Measurements from ENCODE around the gene MRPS7. TPM values are rescaled to one million over a fixed set of nuclear protein-coding genes. Genes with fewer than 3 reads are reported as not detected.

MRPS7 gene
- total and polyA plus RNA-seq, 10 of the 15 experiments (the other 5 are each of a cell fraction or from before 2014, with no cell fraction given), result 88.4 to 217 (median 109) TPM

DNA sequence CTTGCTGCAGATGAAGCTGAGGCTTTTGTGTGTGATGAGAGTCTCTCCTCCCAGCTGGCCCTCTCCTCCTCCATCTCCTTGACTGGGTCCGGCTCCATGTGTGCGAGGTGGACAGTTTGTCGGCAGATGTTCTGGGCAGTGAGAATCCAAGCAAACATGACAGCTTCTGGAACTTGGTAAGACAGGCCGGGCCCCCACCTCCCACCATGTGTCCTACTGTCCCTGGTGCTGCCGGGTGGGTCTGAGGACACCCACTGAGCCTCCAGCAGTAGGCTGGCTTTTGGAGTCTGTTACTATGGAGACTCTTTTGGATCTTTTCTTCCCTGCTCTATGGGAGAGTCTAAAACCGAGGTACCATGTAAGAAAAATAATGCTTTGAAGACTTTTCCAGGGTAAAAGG lies 43.5 kb upstream of the MRPS7 start:
- H3K4me3 ChIP-seq, result no peak overlapping the region
- POLR2A ChIA-PET, result interaction anchor here (0.6 kb wide), 1 partner anchor 33 kb away, joined by 4 read pairs; no protein-coding TSS in a partner anchor
- H2AFZ ChIP-seq (ENCODE audit: control insufficient read depth, low read depth, low read length), result no peak overlapping the region
- CTCF ChIA-PET, result interaction anchor here (1.3 to 2.0 kb wide), 3 partner anchors 16 to 104 kb away, joined by 3 to 6 read pairs (median 3); no protein-coding TSS in a partner anchor
- no peak for ATAC-seq
- RAD21 ChIA-PET (ENCODE audit: unreplicated experiment), result no interaction called here
- 97% methylated on average over 6 of the region's 6 CpGs for WGBS (ENCODE audit: insufficient coverage, insufficient replicate concordance, low lambda C conversion rate, missing lambda C conversion rate)
- intact Hi-C loops (cut with micrococcal nuclease; ENCODE audit: unreplicated experiment) (no loop called here), in situ Hi-C loops (cut with MboI) (no loop called here)
- peaks cover 11 to 23% of the 10 kb centered on the region in 2 experiments for H3K36me3 ChIP-seq (ENCODE audit: control insufficient read depth in 2 of 2, insufficient read depth in 2 of 2, low read length in 1 of 2)
- SMC1A ChIA-PET (ENCODE audit: uncharacterized antibody, unreplicated experiment), result interaction anchor here (0.8 to 1.0 kb wide), 2 partner anchors 17 to 42 kb away, joined by 3 read pairs; no protein-coding TSS in a partner anchor
- BruUV-seq (replicated peaks), result no TSS peak
- no peak overlapping the region for H3K9ac ChIP-seq (ENCODE audit: control insufficient read depth, insufficient read depth, low read length)
- H3K4me2 ChIP-seq (ENCODE audit: control insufficient read depth, insufficient read depth), result no peak overlapping the region
- FAIRE-seq, result no peak
- H3K79me2 ChIP-seq (ENCODE audit: control insufficient read depth, insufficient read depth, low read length), result no peaks in the 10 kb centered on the region
- no peaks in the 10 kb centered on the region for H3K4me1 ChIP-seq (ENCODE audit: control insufficient read depth, insufficient read depth, low read length)
- DNase-seq (ENCODE audit: low read depth, low spot score), result no peak
- TF ChIP-seq BMI1 (IDR thresholded peaks at IDR 0.05; ENCODE audit: borderline replicate concordance), result no peak
- TF ChIP-seq MEF2B (IDR thresholded peaks at IDR 0.05; ENCODE audit: partially characterized antibody, poor library complexity, severe bottlenecking), result no peak
- no peak for TF ChIP-seq SMAD1 (IDR thresholded peaks at IDR 0.05; ENCODE audit: low read depth, partially characterized antibody)
- no peak for TF ChIP-seq WRNIP1 (IDR thresholded peaks at IDR 0.05; ENCODE audit: borderline replicate concordance, low read depth, low read length)
- TF ChIP-seq ZSCAN29 (IDR thresholded peaks at IDR 0.05), result no peak
- no peak for TF ChIP-seq NBN (IDR thresholded peaks at IDR 0.05)
- TF ChIP-seq NRF1 (conservative IDR thresholded peaks at IDR 0.05; ENCODE audit: low read depth, low read length), result no peak
- TF ChIP-seq TCF12 (IDR thresholded peaks at IDR 0.05; ENCODE audit: low read depth, low read length), result no peak
- no peaks in the 10 kb centered on the region for H4K20me1 ChIP-seq (ENCODE audit: control insufficient read depth, insufficient read depth)
- H3K27me3 ChIP-seq (replicated peaks in 1 of 2; ENCODE audit: control insufficient read depth in 2 of 2, insufficient read depth in 2 of 2, low read length in 1 of 2), result no peaks in the 10 kb centered on the region
- no peaks in the 10 kb centered on the region for H3K9me3 ChIP-seq (replicated peaks; ENCODE audit: control insufficient read depth, insufficient read depth, low read length)
- H3K27ac ChIP-seq (ENCODE audit: control insufficient read depth, insufficient read depth), result no peak overlapping the region

DNA sequence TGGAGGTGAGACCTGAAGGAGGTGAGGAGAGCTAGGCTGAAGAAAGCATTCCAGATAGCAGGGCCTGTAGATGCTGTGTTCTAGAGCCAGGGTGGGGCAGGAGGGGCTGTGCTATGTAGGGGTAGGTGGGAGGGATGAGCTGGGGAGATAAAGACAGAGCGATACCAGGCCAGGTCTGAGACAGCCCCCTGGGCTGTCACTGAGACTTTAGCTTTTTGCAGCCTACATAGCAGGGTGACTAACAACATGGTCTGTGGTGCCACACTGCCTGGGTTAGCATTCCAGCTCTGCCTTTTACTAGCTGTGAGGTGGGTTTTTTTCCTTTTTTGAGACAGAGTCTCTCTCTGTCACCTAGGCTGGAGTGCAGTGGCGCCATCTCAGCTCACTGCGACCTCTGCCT lies 41.9 kb upstream of the MRPS7 start:
- Histone ChIP-seq H3K79me2 (ENCODE audit: control insufficient read depth, insufficient read depth, low read length) (no peaks in the 10 kb centered on the region), H4K20me1 (ENCODE audit: control insufficient read depth, insufficient read depth) (no peaks in the 10 kb centered on the region), H3K27ac (ENCODE audit: control insufficient read depth, insufficient read depth) (no peak overlapping the region), H3K4me1 (ENCODE audit: control insufficient read depth, insufficient read depth, low read length) (no peaks in the 10 kb centered on the region), H3K9ac (ENCODE audit: control insufficient read depth, insufficient read depth, low read length) (no peak overlapping the region), H3K27me3 (replicated peaks in 1 of 2; ENCODE audit: control insufficient read depth in 2 of 2, insufficient read depth in 2 of 2, low read length in 1 of 2) (no peaks in the 10 kb centered on the region), H2AFZ (ENCODE audit: control insufficient read depth, low read depth, low read length) (no peak overlapping the region), H3K36me3 (ENCODE audit: control insufficient read depth in 2 of 2, insufficient read depth in 2 of 2, low read length in 1 of 2) (peaks cover 11 to 27% of the 10 kb centered on the region in 2 experiments), H3K9me3 (replicated peaks; ENCODE audit: control insufficient read depth, insufficient read depth, low read length) (no peaks in the 10 kb centered on the region), H3K4me3 (no peak overlapping the region), H3K4me2 (ENCODE audit: control insufficient read depth, insufficient read depth) (no peak overlapping the region)
- intact Hi-C loops (cut with micrococcal nuclease; ENCODE audit: unreplicated experiment) (no loop called here), in situ Hi-C loops (cut with MboI) (no loop called here)
- no peak for DNase-seq (ENCODE audit: low read depth, low spot score)
- WGBS (ENCODE audit: insufficient coverage, insufficient replicate concordance, low lambda C conversion rate, missing lambda C conversion rate), result 100% methylated on average over 3 of the region's 3 CpGs
- BruUV-seq (replicated peaks), result no TSS peak
- ChIA-PET SMC1A (ENCODE audit: uncharacterized antibody, unreplicated experiment) (no interaction called here), CTCF (interaction anchor here (0.7 to 1.0 kb wide), 3 partner anchors 17 to 106 kb away, joined by 3 read pairs; no protein-coding TSS in a partner anchor), POLR2A (no interaction called here), RAD21 (ENCODE audit: unreplicated experiment) (no interaction called here)
- no peak for FAIRE-seq
- no peak for ATAC-seq
- TF ChIP-seq, protein P1, sequence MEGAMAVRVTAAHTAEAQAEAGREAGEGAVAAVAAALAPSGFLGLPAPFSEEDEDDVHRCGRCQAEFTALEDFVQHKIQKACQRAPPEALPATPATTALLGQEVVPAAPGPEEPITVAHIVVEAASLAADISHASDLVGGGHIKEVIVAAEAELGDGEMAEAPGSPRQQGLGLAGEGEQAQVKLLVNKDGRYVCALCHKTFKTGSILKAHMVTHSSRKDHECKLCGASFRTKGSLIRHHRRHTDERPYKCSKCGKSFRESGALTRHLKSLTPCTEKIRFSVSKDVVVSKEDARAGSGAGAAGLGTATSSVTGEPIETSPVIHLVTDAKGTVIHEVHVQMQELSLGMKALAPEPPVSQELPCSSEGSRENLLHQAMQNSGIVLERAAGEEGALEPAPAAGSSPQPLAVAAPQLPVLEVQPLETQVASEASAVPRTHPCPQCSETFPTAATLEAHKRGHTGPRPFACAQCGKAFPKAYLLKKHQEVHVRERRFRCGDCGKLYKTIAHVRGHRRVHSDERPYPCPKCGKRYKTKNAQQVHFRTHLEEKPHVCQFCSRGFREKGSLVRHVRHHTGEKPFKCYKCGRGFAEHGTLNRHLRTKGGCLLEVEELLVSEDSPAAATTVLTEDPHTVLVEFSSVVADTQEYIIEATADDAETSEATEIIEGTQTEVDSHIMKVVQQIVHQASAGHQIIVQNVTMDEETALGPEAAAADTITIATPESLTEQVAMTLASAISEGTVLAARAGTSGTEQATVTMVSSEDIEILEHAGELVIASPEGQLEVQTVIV (IDR thresholded peaks at IDR 0.05; ENCODE audit: borderline replicate concordance, partially characterized antibody), result no peak
- TF ChIP-seq BACH1 (IDR thresholded peaks at IDR 0.05; ENCODE audit: borderline replicate concordance), result no peak
- no peak for TF ChIP-seq ZNF24 (IDR thresholded peaks at IDR 0.05)
- TF ChIP-seq, protein P2, sequence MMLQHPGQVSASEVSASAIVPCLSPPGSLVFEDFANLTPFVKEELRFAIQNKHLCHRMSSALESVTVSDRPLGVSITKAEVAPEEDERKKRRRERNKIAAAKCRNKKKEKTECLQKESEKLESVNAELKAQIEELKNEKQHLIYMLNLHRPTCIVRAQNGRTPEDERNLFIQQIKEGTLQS (IDR thresholded peaks at IDR 0.05; ENCODE audit: borderline replicate concordance, extremely low read depth, low read depth, low read length), result no peak
- TF ChIP-seq, protein P3, sequence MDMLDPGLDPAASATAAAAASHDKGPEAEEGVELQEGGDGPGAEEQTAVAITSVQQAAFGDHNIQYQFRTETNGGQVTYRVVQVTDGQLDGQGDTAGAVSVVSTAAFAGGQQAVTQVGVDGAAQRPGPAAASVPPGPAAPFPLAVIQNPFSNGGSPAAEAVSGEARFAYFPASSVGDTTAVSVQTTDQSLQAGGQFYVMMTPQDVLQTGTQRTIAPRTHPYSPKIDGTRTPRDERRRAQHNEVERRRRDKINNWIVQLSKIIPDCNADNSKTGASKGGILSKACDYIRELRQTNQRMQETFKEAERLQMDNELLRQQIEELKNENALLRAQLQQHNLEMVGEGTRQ (IDR thresholded peaks at IDR 0.05; ENCODE audit: borderline replicate concordance, low read depth, low read length), result no peak
- no peak for TF ChIP-seq IKZF1 (conservative IDR thresholded peaks at IDR 0.05)
